WTC11 (cell line): Measurements from ENCODE around the gene PINK1. TPM values are rescaled to one million over a fixed set of nuclear protein-coding genes. Genes with fewer than 3 reads are reported as not detected.

Experiments
- ATAC-seq: fragments of 200-7000 bp; cut with Tn5 transposase; 2 replicates; pipeline ENCODE4 v1.10.0; 2021; ENCODE audit warnings: mild to moderate bottlenecking, moderate library complexity
- CTCF ChIA-PET: fragments of 300-600 bp; sonication (Branson Sonifier 250); formaldehyde crosslinking; loops from one replicate; lab custom pipeline; 2021; ENCODE audit warnings: antibody characterized with exemption; lab: Charles Lee
- POLR2A ChIA-PET: fragments of 350-600 bp; sonication (Branson Sonifier 250); formaldehyde crosslinking; loops from one replicate; lab custom pipeline; 2021; ENCODE audit warnings: antibody characterized with exemption; lab: Charles Lee
- DNase-seq: peaks from one replicate; pipeline ENCODE4 v3.0.0; 2021; ENCODE audit warnings: low spot score
- H3K27ac Mint-ChIP-seq: 2 replicates; pipeline ENCODE4 v1.8.0; 2021; ENCODE audit warnings: mixed read lengths
- H3K27me3 Mint-ChIP-seq: 2 replicates; pipeline ENCODE4 v1.8.0; 2021; ENCODE audit warnings: low read depth, mild to moderate bottlenecking, moderate library complexity, mixed read lengths
- H3K36me3 Mint-ChIP-seq: 2 replicates; pipeline ENCODE4 v1.8.0; 2021; ENCODE audit warnings: mixed read lengths
- H3K4me1 Mint-ChIP-seq: 2 replicates; pipeline ENCODE4 v1.8.0; 2022; ENCODE audit warnings: mixed read lengths
- H3K4me3 Mint-ChIP-seq: 2 replicates; pipeline ENCODE4 v1.8.0; 2021; ENCODE audit warnings: mild to moderate bottlenecking, moderate library complexity, mixed read lengths
- H3K9me3 Mint-ChIP-seq: 2 replicates; pipeline ENCODE4 v1.8.0; 2021; ENCODE audit warnings: mixed read lengths
- IRF2 ChIP-seq: sonication (generic); formaldehyde crosslinking; IDR thresholded peaks from 2 replicates; pipeline ENCODE4 v1.8.0; 2022; ENCODE audit warnings: low read depth, missing genetic modification reagents, borderline replicate concordance
- NFE2L1 ChIP-seq: sonication (generic); formaldehyde crosslinking; IDR thresholded peaks from 2 replicates; pipeline ENCODE4 v1.8.1; 2023; ENCODE audit warnings: missing genetic modification reagents
- ZNF138 ChIP-seq: sonication (generic); formaldehyde crosslinking; conservative IDR thresholded peaks from 2 replicates; pipeline ENCODE4 v1.8.1; 2022; ENCODE audit warnings: mild to moderate bottlenecking, moderate library complexity, missing genetic modification reagents
- ZNF317 ChIP-seq: sonication (generic); formaldehyde crosslinking; IDR thresholded peaks from 2 replicates; pipeline ENCODE4 v1.8.1; 2023; ENCODE audit warnings: low read depth, mild to moderate bottlenecking, moderate library complexity, missing genetic modification reagents, borderline replicate concordance
- total RNA-seq: library from RNA; stranded (reverse); gene quantifications from 3 replicates; pipeline ENCODE4 v1.2.3, GENCODE V29; 2021
- TF ChIP-seq, protein P1 (sequence below): sonication (generic); formaldehyde crosslinking; IDR thresholded peaks from 2 replicates; pipeline ENCODE4 v1.8.0; 2023; ENCODE audit warnings: missing genetic modification reagents, mild to moderate bottlenecking, borderline replicate concordance
- TF ChIP-seq, protein P2 (sequence below): sonication (generic); formaldehyde crosslinking; IDR thresholded peaks from 2 replicates; pipeline ENCODE4 v1.8.1; 2023; ENCODE audit warnings: mild to moderate bottlenecking, missing genetic modification reagents, borderline replicate concordance
- TF ChIP-seq, protein P3 (sequence below): sonication (generic); formaldehyde crosslinking; IDR thresholded peaks from 2 replicates; pipeline ENCODE4 v1.8.0; 2023; ENCODE audit warnings: mild to moderate bottlenecking, missing genetic modification reagents
- TF ChIP-seq, protein P4 (sequence below): fragments of 250-450 bp; sonication (Bioruptor Pico); IDR thresholded peaks from 2 replicates; pipeline ENCODE4 v1.9.0; 2021; ENCODE audit warnings: mild to moderate bottlenecking

The PINK1 gene
- total RNA-seq, 1 experiment from 2014 or later: 47.7 TPM

DNA sequence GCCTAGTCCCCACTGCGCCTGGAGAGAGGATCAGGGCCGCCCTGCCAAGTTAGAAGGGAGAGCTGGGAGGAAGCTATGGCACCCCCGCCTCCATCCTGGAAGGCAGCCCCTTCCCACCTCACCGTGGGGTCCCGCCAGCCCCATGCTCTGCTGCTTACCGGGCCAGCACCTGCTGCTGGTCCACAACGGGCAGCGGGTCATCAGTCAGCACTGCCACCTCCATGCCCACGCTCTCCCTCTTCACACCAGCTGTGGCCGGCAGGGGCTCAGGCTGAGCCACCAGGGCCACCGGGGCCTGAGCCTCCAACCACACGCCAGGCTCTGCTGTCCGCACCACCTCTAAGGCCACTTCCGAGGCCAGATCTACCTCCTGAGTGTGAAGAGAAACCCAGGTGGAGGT, 51.4 kb downstream of the PINK1 start (continued):
- TF ChIP-seq, protein P1, sequence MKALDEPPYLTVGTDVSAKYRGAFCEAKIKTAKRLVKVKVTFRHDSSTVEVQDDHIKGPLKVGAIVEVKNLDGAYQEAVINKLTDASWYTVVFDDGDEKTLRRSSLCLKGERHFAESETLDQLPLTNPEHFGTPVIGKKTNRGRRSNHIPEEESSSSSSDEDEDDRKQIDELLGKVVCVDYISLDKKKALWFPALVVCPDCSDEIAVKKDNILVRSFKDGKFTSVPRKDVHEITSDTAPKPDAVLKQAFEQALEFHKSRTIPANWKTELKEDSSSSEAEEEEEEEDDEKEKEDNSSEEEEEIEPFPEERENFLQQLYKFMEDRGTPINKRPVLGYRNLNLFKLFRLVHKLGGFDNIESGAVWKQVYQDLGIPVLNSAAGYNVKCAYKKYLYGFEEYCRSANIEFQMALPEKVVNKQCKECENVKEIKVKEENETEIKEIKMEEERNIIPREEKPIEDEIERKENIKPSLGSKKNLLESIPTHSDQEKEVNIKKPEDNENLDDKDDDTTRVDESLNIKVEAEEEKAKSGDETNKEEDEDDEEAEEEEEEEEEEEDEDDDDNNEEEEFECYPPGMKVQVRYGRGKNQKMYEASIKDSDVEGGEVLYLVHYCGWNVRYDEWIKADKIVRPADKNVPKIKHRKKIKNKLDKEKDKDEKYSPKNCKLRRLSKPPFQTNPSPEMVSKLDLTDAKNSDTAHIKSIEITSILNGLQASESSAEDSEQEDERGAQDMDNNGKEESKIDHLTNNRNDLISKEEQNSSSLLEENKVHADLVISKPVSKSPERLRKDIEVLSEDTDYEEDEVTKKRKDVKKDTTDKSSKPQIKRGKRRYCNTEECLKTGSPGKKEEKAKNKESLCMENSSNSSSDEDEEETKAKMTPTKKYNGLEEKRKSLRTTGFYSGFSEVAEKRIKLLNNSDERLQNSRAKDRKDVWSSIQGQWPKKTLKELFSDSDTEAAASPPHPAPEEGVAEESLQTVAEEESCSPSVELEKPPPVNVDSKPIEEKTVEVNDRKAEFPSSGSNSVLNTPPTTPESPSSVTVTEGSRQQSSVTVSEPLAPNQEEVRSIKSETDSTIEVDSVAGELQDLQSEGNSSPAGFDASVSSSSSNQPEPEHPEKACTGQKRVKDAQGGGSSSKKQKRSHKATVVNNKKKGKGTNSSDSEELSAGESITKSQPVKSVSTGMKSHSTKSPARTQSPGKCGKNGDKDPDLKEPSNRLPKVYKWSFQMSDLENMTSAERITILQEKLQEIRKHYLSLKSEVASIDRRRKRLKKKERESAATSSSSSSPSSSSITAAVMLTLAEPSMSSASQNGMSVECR (CRISPR knock-in tag): no peak
- TF ChIP-seq NFE2L1: no peak

DNA sequence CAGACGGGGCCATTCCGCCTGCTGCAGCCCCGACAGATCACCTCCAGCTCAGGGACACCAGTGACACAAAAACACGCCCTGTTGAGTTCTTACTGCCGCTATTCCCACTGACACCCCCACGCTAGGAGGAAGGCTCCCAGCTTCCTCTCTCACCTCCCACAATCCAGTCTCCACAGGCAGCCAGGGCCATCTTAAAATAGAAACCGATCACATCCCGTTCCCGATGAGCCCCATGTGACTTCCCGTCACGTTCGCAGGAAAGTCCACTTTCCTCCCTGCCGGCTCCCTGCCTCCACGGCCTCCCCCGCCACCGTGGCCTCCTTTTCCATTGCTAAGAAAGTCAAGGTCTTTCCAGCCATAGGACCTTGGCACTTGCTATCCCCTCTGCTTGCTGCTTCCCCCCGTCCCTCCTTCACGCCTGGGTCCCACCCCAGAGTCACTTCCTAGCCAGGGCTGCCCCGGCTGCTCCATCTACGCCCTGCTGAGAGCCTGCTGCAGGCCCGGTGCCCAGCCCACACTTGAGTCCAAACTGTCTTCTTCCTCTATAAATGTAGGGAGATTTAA, 51.9 kb downstream of the PINK1 start:
- ChIA-PET CTCF (interaction anchor here (0.6 to 1.5 kb wide), 4 partner anchors 8 to 110 kb away, joined by 3 to 9 read pairs (median 4); partner anchors contain the start of gene DDOST), POLR2A (interaction anchor here (0.7 kb wide), 1 partner anchor 18 kb away, joined by 3 read pairs; no protein-coding TSS in a partner anchor)
- H3K27me3 Mint-ChIP-seq: no peaks in the 10 kb centered on the region
- H3K4me1 Mint-ChIP-seq: no peaks in the 10 kb centered on the region
- no peaks in the 10 kb centered on the region for H3K9me3 Mint-ChIP-seq
- ATAC-seq: no peak
- H3K27ac Mint-ChIP-seq: no peak overlapping the region
- no peak for TF ChIP-seq ZNF138
- TF ChIP-seq, protein P2, sequence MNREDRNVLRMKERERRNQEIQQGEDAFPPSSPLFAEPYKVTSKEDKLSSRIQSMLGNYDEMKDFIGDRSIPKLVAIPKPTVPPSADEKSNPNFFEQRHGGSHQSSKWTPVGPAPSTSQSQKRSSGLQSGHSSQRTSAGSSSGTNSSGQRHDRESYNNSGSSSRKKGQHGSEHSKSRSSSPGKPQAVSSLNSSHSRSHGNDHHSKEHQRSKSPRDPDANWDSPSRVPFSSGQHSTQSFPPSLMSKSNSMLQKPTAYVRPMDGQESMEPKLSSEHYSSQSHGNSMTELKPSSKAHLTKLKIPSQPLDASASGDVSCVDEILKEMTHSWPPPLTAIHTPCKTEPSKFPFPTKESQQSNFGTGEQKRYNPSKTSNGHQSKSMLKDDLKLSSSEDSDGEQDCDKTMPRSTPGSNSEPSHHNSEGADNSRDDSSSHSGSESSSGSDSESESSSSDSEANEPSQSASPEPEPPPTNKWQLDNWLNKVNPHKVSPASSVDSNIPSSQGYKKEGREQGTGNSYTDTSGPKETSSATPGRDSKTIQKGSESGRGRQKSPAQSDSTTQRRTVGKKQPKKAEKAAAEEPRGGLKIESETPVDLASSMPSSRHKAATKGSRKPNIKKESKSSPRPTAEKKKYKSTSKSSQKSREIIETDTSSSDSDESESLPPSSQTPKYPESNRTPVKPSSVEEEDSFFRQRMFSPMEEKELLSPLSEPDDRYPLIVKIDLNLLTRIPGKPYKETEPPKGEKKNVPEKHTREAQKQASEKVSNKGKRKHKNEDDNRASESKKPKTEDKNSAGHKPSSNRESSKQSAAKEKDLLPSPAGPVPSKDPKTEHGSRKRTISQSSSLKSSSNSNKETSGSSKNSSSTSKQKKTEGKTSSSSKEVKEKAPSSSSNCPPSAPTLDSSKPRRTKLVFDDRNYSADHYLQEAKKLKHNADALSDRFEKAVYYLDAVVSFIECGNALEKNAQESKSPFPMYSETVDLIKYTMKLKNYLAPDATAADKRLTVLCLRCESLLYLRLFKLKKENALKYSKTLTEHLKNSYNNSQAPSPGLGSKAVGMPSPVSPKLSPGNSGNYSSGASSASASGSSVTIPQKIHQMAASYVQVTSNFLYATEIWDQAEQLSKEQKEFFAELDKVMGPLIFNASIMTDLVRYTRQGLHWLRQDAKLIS (CRISPR knock-in tag): no peak
- TF ChIP-seq, protein P3, sequence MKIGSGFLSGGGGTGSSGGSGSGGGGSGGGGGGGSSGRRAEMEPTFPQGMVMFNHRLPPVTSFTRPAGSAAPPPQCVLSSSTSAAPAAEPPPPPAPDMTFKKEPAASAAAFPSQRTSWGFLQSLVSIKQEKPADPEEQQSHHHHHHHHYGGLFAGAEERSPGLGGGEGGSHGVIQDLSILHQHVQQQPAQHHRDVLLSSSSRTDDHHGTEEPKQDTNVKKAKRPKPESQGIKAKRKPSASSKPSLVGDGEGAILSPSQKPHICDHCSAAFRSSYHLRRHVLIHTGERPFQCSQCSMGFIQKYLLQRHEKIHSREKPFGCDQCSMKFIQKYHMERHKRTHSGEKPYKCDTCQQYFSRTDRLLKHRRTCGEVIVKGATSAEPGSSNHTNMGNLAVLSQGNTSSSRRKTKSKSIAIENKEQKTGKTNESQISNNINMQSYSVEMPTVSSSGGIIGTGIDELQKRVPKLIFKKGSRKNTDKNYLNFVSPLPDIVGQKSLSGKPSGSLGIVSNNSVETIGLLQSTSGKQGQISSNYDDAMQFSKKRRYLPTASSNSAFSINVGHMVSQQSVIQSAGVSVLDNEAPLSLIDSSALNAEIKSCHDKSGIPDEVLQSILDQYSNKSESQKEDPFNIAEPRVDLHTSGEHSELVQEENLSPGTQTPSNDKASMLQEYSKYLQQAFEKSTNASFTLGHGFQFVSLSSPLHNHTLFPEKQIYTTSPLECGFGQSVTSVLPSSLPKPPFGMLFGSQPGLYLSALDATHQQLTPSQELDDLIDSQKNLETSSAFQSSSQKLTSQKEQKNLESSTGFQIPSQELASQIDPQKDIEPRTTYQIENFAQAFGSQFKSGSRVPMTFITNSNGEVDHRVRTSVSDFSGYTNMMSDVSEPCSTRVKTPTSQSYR (CRISPR knock-in tag): no peak
- no peak for TF ChIP-seq ZNF317 (CRISPR knock-in tag)
- TF ChIP-seq, protein P4, sequence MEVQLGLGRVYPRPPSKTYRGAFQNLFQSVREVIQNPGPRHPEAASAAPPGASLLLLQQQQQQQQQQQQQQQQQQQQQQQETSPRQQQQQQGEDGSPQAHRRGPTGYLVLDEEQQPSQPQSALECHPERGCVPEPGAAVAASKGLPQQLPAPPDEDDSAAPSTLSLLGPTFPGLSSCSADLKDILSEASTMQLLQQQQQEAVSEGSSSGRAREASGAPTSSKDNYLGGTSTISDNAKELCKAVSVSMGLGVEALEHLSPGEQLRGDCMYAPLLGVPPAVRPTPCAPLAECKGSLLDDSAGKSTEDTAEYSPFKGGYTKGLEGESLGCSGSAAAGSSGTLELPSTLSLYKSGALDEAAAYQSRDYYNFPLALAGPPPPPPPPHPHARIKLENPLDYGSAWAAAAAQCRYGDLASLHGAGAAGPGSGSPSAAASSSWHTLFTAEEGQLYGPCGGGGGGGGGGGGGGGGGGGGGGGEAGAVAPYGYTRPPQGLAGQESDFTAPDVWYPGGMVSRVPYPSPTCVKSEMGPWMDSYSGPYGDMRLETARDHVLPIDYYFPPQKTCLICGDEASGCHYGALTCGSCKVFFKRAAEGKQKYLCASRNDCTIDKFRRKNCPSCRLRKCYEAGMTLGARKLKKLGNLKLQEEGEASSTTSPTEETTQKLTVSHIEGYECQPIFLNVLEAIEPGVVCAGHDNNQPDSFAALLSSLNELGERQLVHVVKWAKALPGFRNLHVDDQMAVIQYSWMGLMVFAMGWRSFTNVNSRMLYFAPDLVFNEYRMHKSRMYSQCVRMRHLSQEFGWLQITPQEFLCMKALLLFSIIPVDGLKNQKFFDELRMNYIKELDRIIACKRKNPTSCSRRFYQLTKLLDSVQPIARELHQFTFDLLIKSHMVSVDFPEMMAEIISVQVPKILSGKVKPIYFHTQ: no peak
- TF ChIP-seq IRF2 (CRISPR knock-in tag): no peak
- peaks cover 6% of the 10 kb centered on the region for H3K36me3 Mint-ChIP-seq
- DNase-seq: no peak
- no peak overlapping the region for H3K4me3 Mint-ChIP-seq
